ENCODE measurements around the gene FBL.
"Not testable (repeated sequence)": the region's sequence is repeated elsewhere in the genome, so short reads cannot be mapped to it uniquely, and the experiment has no call there.

The FBL gene

GRCh38 chr19:39816287-39817048 lies 29.7 kb downstream of the FBL start:
- H3K9me3 Mint-ChIP-seq: no peaks in the 10 kb centered on the region
- H3K36me3 Mint-ChIP-seq: peaks cover 16% of the 10 kb centered on the region
- no peak for ATAC-seq (ENCODE audit: low read depth)
- no peaks in the 10 kb centered on the region for H3K27me3 Mint-ChIP-seq
- no peak overlapping the region for H3K4me3 Mint-ChIP-seq
- H3K4me1 Mint-ChIP-seq: peaks cover 15% of the 10 kb centered on the region
- no peak for DNase-seq (ENCODE audit: low spot score in 2 of 2)
- H3K27ac Mint-ChIP-seq: no peak overlapping the region

GRCh38 chr19:39814595-39814994 lies 31.6 kb downstream of the FBL start:
- H3K4me1 Mint-ChIP-seq: peaks cover 14% of the 10 kb centered on the region
- H3K27me3 Mint-ChIP-seq: no peaks in the 10 kb centered on the region
- no peak for DNase-seq (ENCODE audit: low spot score in 2 of 2)
- H3K9me3 Mint-ChIP-seq: no peaks in the 10 kb centered on the region
- H3K27ac Mint-ChIP-seq: no peak overlapping the region
- H3K4me3 Mint-ChIP-seq: no peak overlapping the region
- H3K36me3 Mint-ChIP-seq: peaks cover 16% of the 10 kb centered on the region
- ATAC-seq (ENCODE audit: low read depth): no peak

GRCh38 chr19:39814111-39814510 lies 32.1 kb downstream of the FBL start:
- not testable (repeated sequence) for H3K27ac Mint-ChIP-seq; H3K4me1 Mint-ChIP-seq; ATAC-seq (ENCODE audit: low read depth); H3K9me3 Mint-ChIP-seq; H3K27me3 Mint-ChIP-seq; H3K4me3 Mint-ChIP-seq; DNase-seq (ENCODE audit: low spot score in 2 of 2)
- peaks cover 14% of the 10 kb centered on the region for H3K36me3 Mint-ChIP-seq

- ATAC-seq (ENCODE audit: low read depth) (no peak), DNase-seq (ENCODE audit: low spot score in 2 of 2) (no peak)
- Mint-ChIP-seq H3K9me3 (no peaks in the 10 kb centered on the region), H3K36me3 (peaks cover 13% of the 10 kb centered on the region), H3K27me3 (no peaks in the 10 kb centered on the region), H3K27ac (no peak overlapping the region), H3K4me3 (no peak overlapping the region), H3K4me1 (peaks cover 3% of the 10 kb centered on the region)
Observed at GRCh38 chr19:39813264-39813993, 32.8 kb downstream of the FBL start.

- peaks cover 5% of the 10 kb centered on the region for H3K36me3 Mint-ChIP-seq
- DNase-seq (ENCODE audit: low spot score in 2 of 2): no peak
- no peaks in the 10 kb centered on the region for H3K27me3 Mint-ChIP-seq
- no peak overlapping the region for H3K27ac Mint-ChIP-seq
- H3K4me1 Mint-ChIP-seq: no peaks in the 10 kb centered on the region
- ATAC-seq (ENCODE audit: low read depth): no peak
- no peak overlapping the region for H3K4me3 Mint-ChIP-seq
- H3K9me3 Mint-ChIP-seq: no peaks in the 10 kb centered on the region
Observed at GRCh38 chr19:39811064-39811463, 35.1 kb downstream of the FBL start.

- Mint-ChIP-seq H3K4me3 (no peak overlapping the region), H3K4me1 (no peaks in the 10 kb centered on the region), H3K36me3 (peaks cover 3% of the 10 kb centered on the region), H3K27me3 (peaks cover 2% of the 10 kb centered on the region), H3K27ac (no peak overlapping the region), H3K9me3 (no peaks in the 10 kb centered on the region)
- no peak for DNase-seq (ENCODE audit: low spot score in 2 of 2)
- ATAC-seq (ENCODE audit: low read depth): no peak
Observed at GRCh38 chr19:39810424-39810823, 35.8 kb downstream of the FBL start.

GRCh38 chr19:39809368-39809767 lies 36.8 kb downstream of the FBL start:
- H3K36me3 Mint-ChIP-seq: peaks cover 3% of the 10 kb centered on the region
- H3K4me1 Mint-ChIP-seq: no peaks in the 10 kb centered on the region
- no peak for ATAC-seq (ENCODE audit: low read depth)
- DNase-seq (ENCODE audit: low spot score in 2 of 2): no peak
- no peak overlapping the region for H3K4me3 Mint-ChIP-seq
- no peak overlapping the region for H3K27ac Mint-ChIP-seq
- peaks cover 5% of the 10 kb centered on the region for H3K27me3 Mint-ChIP-seq
- H3K9me3 Mint-ChIP-seq: no peaks in the 10 kb centered on the region

GRCh38 chr19:39808688-39809087 lies 37.5 kb downstream of the FBL start:
- H3K4me1 Mint-ChIP-seq; DNase-seq (ENCODE audit: low spot score in 2 of 2); H3K27ac Mint-ChIP-seq; H3K36me3 Mint-ChIP-seq; ATAC-seq (ENCODE audit: low read depth); H3K27me3 Mint-ChIP-seq; H3K9me3 Mint-ChIP-seq; H3K4me3 Mint-ChIP-seq: not testable (repeated sequence)

GRCh38 chr19:39807846-39808364 lies 38.3 kb downstream of the FBL start:
- ATAC-seq (ENCODE audit: low read depth): no peak
- H3K9me3 Mint-ChIP-seq: no peaks in the 10 kb centered on the region
- H3K27me3 Mint-ChIP-seq: peaks cover 10% of the 10 kb centered on the region
- DNase-seq (ENCODE audit: low spot score in 2 of 2): no peak
- H3K27ac Mint-ChIP-seq: no peak overlapping the region
- no peak overlapping the region for H3K4me3 Mint-ChIP-seq
- no peaks in the 10 kb centered on the region for H3K4me1 Mint-ChIP-seq
- H3K36me3 Mint-ChIP-seq: no peaks in the 10 kb centered on the region

GRCh38 chr19:39805104-39805503 lies 41.1 kb downstream of the FBL start:
- peaks cover 16% of the 10 kb centered on the region for H3K27me3 Mint-ChIP-seq
- no peak for DNase-seq (ENCODE audit: low spot score in 2 of 2)
- H3K27ac Mint-ChIP-seq: no peak overlapping the region
- H3K4me3 Mint-ChIP-seq: no peak overlapping the region
- no peaks in the 10 kb centered on the region for H3K4me1 Mint-ChIP-seq
- H3K9me3 Mint-ChIP-seq: no peaks in the 10 kb centered on the region
- ATAC-seq (ENCODE audit: low read depth): no peak
- H3K36me3 Mint-ChIP-seq: no peaks in the 10 kb centered on the region

- no peaks in the 10 kb centered on the region for H3K36me3 Mint-ChIP-seq
- DNase-seq (ENCODE audit: low spot score in 2 of 2) (no peak), ATAC-seq (ENCODE audit: low read depth) (no peak)
- no peak overlapping the region for H3K4me3 Mint-ChIP-seq
- no peak overlapping the region for H3K27ac Mint-ChIP-seq
- H3K4me1 Mint-ChIP-seq: no peaks in the 10 kb centered on the region
- H3K27me3 Mint-ChIP-seq: peaks cover 16% of the 10 kb centered on the region
- H3K9me3 Mint-ChIP-seq: peaks cover 1% of the 10 kb centered on the region
Observed at GRCh38 chr19:39802958-39803357, 43.2 kb downstream of the FBL start.

GRCh38 chr19:39797083-39797482 lies 49.1 kb downstream of the FBL start:
- Mint-ChIP-seq H3K27me3 (peaks cover under 1% of the 10 kb centered on the region), H3K27ac (no peak overlapping the region), H3K9me3 (peaks cover 1% of the 10 kb centered on the region), H3K4me1 (peaks cover 8% of the 10 kb centered on the region), H3K36me3 (no peaks in the 10 kb centered on the region), H3K4me3 (no peak overlapping the region)
- DNase-seq (ENCODE audit: low spot score in 2 of 2) (no peak), ATAC-seq (ENCODE audit: low read depth) (no peak)

- DNase-seq (ENCODE audit: low spot score in 2 of 2) (no peak), ATAC-seq (ENCODE audit: low read depth) (no peak)
- Mint-ChIP-seq H3K9me3 (peaks cover 1% of the 10 kb centered on the region), H3K36me3 (no peaks in the 10 kb centered on the region), H3K27me3 (no peaks in the 10 kb centered on the region), H3K4me1 (peaks cover 8% of the 10 kb centered on the region), H3K4me3 (no peak overlapping the region), H3K27ac (no peak overlapping the region)
Observed at GRCh38 chr19:39796000-39796498, 50.1 kb downstream of the FBL start.

GRCh38 chr19:39795001-39795400 lies 51.2 kb downstream of the FBL start:
- no peak overlapping the region for H3K4me3 Mint-ChIP-seq
- H3K9me3 Mint-ChIP-seq: peaks cover 1% of the 10 kb centered on the region
- peaks cover 8% of the 10 kb centered on the region for H3K4me1 Mint-ChIP-seq
- no peak overlapping the region for H3K27ac Mint-ChIP-seq
- H3K27me3 Mint-ChIP-seq: no peaks in the 10 kb centered on the region
- H3K36me3 Mint-ChIP-seq: no peaks in the 10 kb centered on the region
- peak in 1 of 2 donors; percentile 17 for DNase-seq (ENCODE audit: low spot score in 2 of 2)
- peak; percentile 52 for ATAC-seq (ENCODE audit: low read depth)
